ENCODE results near the gene C1QL2. TPM values are rescaled to one million over a fixed set of nuclear protein-coding genes. Genes with fewer than 3 reads are reported as not detected.

C1QL2 gene
- total and polyA plus RNA-seq, 5 donors from 2014 or later: not detected

DNA sequence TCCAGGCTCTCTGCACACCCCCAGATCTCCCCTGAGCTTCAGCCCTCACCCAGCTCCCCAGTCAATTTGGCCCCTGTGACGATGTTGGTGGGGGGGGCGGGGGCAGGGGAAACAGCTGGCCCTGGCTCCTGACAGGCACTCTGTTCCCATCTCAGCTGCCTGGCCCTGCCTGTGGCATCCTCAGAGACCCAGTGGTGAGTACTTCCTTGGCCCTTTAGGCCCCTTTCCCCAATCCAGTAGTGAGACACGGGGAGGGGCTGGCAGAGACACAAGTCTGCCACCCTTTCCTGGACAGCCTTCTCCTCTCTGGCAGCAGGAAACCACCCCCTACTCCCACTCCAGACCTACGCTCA is 19.3 kb upstream of the C1QL2 start:
- Histone ChIP-seq H3K27ac (ENCODE audit: insufficient read depth, low read length, poor library complexity, severe bottlenecking) (no peak overlapping the region), H3K4me3 (ENCODE audit: low read depth, low read length) (no peak overlapping the region), H3K36me3 (ENCODE audit: control insufficient read depth, insufficient read depth, low read length) (no peaks in the 10 kb centered on the region), H3K4me1 (ENCODE audit: control insufficient read depth, insufficient read depth, low read length, poor library complexity, severe bottlenecking) (no peaks in the 10 kb centered on the region), H3K9me3 (ENCODE audit: control insufficient read depth in 2 of 2, low read length in 2 of 2) (no peaks in the 10 kb centered on the region), H3K27me3 (ENCODE audit: control insufficient read depth, insufficient read depth, low read length) (no peaks in the 10 kb centered on the region)
- Mint-ChIP-seq H3K36me3 (no peaks in the 10 kb centered on the region), H3K4me1 (no peaks in the 10 kb centered on the region), H3K9me3 (peaks cover 0 to 2% (median 0%) of the 10 kb centered on the region in 7 donors), H3K27ac (peak overlapping the region in 1 of 3 donors; percentile 79), H3K4me3 (no peak overlapping the region), H3K27me3 (no peaks in the 10 kb centered on the region)
- ATAC-seq (ENCODE audit: low read depth in 2 of 2): no peak
- DNase-seq: no peak

DNA sequence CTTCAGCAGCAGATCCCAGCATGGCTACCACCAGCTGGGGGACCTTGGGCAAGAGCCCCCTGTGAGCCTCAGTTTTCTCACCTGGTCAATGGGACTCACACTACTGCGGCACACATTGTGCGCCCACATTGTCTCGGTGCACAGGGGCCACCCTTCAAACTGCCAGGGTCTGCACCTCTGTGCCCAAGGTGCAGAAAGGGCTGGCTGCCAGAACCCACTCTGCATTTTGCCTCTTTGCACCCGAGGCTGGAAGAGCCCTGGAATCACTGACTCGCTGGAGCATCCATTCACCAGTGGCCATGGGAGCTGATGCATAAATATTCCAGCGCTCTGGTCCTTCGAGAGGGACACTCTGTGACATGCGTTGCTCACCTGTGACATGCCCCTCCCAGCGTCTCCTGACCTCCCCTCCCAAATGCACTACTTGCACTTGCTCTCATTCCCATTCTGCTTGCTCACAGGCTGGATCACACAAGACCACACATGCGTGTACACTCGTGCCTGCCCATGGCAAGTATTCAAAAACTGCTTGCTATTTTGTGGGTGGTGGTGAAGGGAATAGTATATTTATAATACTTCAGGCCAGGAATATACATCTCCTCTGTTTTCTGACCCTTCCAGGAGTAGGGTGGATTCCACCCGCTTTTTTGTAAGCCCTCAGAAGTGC is 18.8 kb upstream of the C1QL2 start:
- Histone ChIP-seq H3K9me3 (ENCODE audit: control insufficient read depth in 2 of 2, low read length in 2 of 2) (no peaks in the 10 kb centered on the region), H3K36me3 (ENCODE audit: control insufficient read depth, insufficient read depth, low read length) (no peaks in the 10 kb centered on the region), H3K27ac (ENCODE audit: insufficient read depth, low read length, poor library complexity, severe bottlenecking) (no peak overlapping the region), H3K4me3 (ENCODE audit: low read depth, low read length) (no peak overlapping the region), H3K27me3 (ENCODE audit: control insufficient read depth, insufficient read depth, low read length) (no peaks in the 10 kb centered on the region), H3K4me1 (ENCODE audit: control insufficient read depth, insufficient read depth, low read length, poor library complexity, severe bottlenecking) (no peaks in the 10 kb centered on the region)
- ATAC-seq (ENCODE audit: low read depth in 2 of 2) (no peak), DNase-seq (no peak)
- no peaks in the 10 kb centered on the region for H3K27me3 Mint-ChIP-seq
- no peak overlapping the region for H3K4me3 Mint-ChIP-seq
- no peaks in the 10 kb centered on the region for H3K36me3 Mint-ChIP-seq
- H3K27ac Mint-ChIP-seq: peak overlapping the region in 1 of 3 donors; percentile 79
- peaks cover 0 to 2% (median 0%) of the 10 kb centered on the region in 7 donors for H3K9me3 Mint-ChIP-seq
- H3K4me1 Mint-ChIP-seq: no peaks in the 10 kb centered on the region

- H3K4me1 ChIP-seq (ENCODE audit: control insufficient read depth, insufficient read depth, low read length, poor library complexity, severe bottlenecking): no peaks in the 10 kb centered on the region
- H3K9me3 ChIP-seq (ENCODE audit: control insufficient read depth in 2 of 2, low read length in 2 of 2): no peaks in the 10 kb centered on the region
- DNase-seq: no peak
- no peaks in the 10 kb centered on the region for H3K36me3 ChIP-seq (ENCODE audit: control insufficient read depth, insufficient read depth, low read length)
- H3K4me3 Mint-ChIP-seq: no peak overlapping the region
- H3K36me3 Mint-ChIP-seq: no peaks in the 10 kb centered on the region
- no peak overlapping the region for H3K27ac Mint-ChIP-seq
- H3K4me3 ChIP-seq (ENCODE audit: low read depth, low read length): no peak overlapping the region
- H3K4me1 Mint-ChIP-seq: no peaks in the 10 kb centered on the region
- peaks cover 0 to 2% (median 0%) of the 10 kb centered on the region in 7 donors for H3K9me3 Mint-ChIP-seq
- H3K27me3 ChIP-seq (ENCODE audit: control insufficient read depth, insufficient read depth, low read length): no peaks in the 10 kb centered on the region
- no peaks in the 10 kb centered on the region for H3K27me3 Mint-ChIP-seq
- no peak for ATAC-seq (ENCODE audit: low read depth in 2 of 2)
- no peak overlapping the region for H3K27ac ChIP-seq (ENCODE audit: insufficient read depth, low read length, poor library complexity, severe bottlenecking)
Observed at GRCh38 chr2:119175517-119175916, 17.0 kb upstream of the C1QL2 start.

- H3K4me1 ChIP-seq (ENCODE audit: control insufficient read depth, insufficient read depth, low read length, poor library complexity, severe bottlenecking): no peaks in the 10 kb centered on the region
- ATAC-seq (ENCODE audit: low read depth in 2 of 2) (no peak), DNase-seq (no peak)
- H3K27ac ChIP-seq (ENCODE audit: insufficient read depth, low read length, poor library complexity, severe bottlenecking): no peak overlapping the region
- Mint-ChIP-seq H3K4me3 (no peak overlapping the region), H3K36me3 (no peaks in the 10 kb centered on the region), H3K27ac (no peak overlapping the region), H3K9me3 (peaks cover 0 to 2% (median 0%) of the 10 kb centered on the region in 7 donors), H3K27me3 (no peaks in the 10 kb centered on the region), H3K4me1 (no peaks in the 10 kb centered on the region)
- no peaks in the 10 kb centered on the region for H3K27me3 ChIP-seq (ENCODE audit: control insufficient read depth, insufficient read depth, low read length)
- no peaks in the 10 kb centered on the region for H3K36me3 ChIP-seq (ENCODE audit: control insufficient read depth, insufficient read depth, low read length)
- H3K4me3 ChIP-seq (ENCODE audit: low read depth, low read length): no peak overlapping the region
- H3K9me3 ChIP-seq (ENCODE audit: control insufficient read depth in 2 of 2, low read length in 2 of 2): no peaks in the 10 kb centered on the region
Observed at GRCh38 chr2:119174993-119175347, 16.4 kb upstream of the C1QL2 start.

- no peaks in the 10 kb centered on the region for H3K4me1 Mint-ChIP-seq
- H3K27me3 ChIP-seq (ENCODE audit: control insufficient read depth, insufficient read depth, low read length): no peaks in the 10 kb centered on the region
- ATAC-seq (ENCODE audit: low read depth in 2 of 2) (peak; percentile 43 to 50), DNase-seq (peak; percentile 18 to 43 (median 32))
- H3K9me3 ChIP-seq (ENCODE audit: control insufficient read depth in 2 of 2, low read length in 2 of 2): no peaks in the 10 kb centered on the region
- no peaks in the 10 kb centered on the region for H3K4me1 ChIP-seq (ENCODE audit: control insufficient read depth, insufficient read depth, low read length, poor library complexity, severe bottlenecking)
- H3K27me3 Mint-ChIP-seq: no peaks in the 10 kb centered on the region
- H3K4me3 ChIP-seq (ENCODE audit: low read depth, low read length): no peak overlapping the region
- H3K36me3 Mint-ChIP-seq: no peaks in the 10 kb centered on the region
- H3K27ac ChIP-seq (ENCODE audit: insufficient read depth, low read length, poor library complexity, severe bottlenecking): no peak overlapping the region
- no peak overlapping the region for H3K4me3 Mint-ChIP-seq
- no peaks in the 10 kb centered on the region for H3K36me3 ChIP-seq (ENCODE audit: control insufficient read depth, insufficient read depth, low read length)
- H3K9me3 Mint-ChIP-seq: peaks cover 0 to 2% (median 0%) of the 10 kb centered on the region in 7 donors
- peak overlapping the region in 1 of 3 donors; percentile 69 for H3K27ac Mint-ChIP-seq
Observed at GRCh38 chr2:119174216-119174992, 15.9 kb upstream of the C1QL2 start.

GRCh38 chr2:119173556-119174060 is 15.1 kb upstream of the C1QL2 start:
- peaks cover 0 to 2% (median 0%) of the 10 kb centered on the region in 7 donors for H3K9me3 Mint-ChIP-seq
- H3K27me3 ChIP-seq (ENCODE audit: control insufficient read depth, insufficient read depth, low read length): no peaks in the 10 kb centered on the region
- H3K27ac Mint-ChIP-seq: no peak overlapping the region
- DNase-seq (no peak), ATAC-seq (ENCODE audit: low read depth in 2 of 2) (no peak)
- no peaks in the 10 kb centered on the region for H3K9me3 ChIP-seq (ENCODE audit: control insufficient read depth in 2 of 2, low read length in 2 of 2)
- no peaks in the 10 kb centered on the region for H3K36me3 Mint-ChIP-seq
- H3K4me3 Mint-ChIP-seq: no peak overlapping the region
- H3K4me1 ChIP-seq (ENCODE audit: control insufficient read depth, insufficient read depth, low read length, poor library complexity, severe bottlenecking): no peaks in the 10 kb centered on the region
- no peak overlapping the region for H3K27ac ChIP-seq (ENCODE audit: insufficient read depth, low read length, poor library complexity, severe bottlenecking)
- H3K4me3 ChIP-seq (ENCODE audit: low read depth, low read length): no peak overlapping the region
- no peaks in the 10 kb centered on the region for H3K4me1 Mint-ChIP-seq
- H3K27me3 Mint-ChIP-seq: no peaks in the 10 kb centered on the region
- H3K36me3 ChIP-seq (ENCODE audit: control insufficient read depth, insufficient read depth, low read length): no peaks in the 10 kb centered on the region

GRCh38 chr2:119170504-119170903 is 12.0 kb upstream of the C1QL2 start:
- ATAC-seq (ENCODE audit: low read depth in 2 of 2): no peak
- Mint-ChIP-seq H3K27ac (no peak overlapping the region), H3K4me1 (no peaks in the 10 kb centered on the region), H3K36me3 (no peaks in the 10 kb centered on the region), H3K27me3 (peaks cover 6% of the 10 kb centered on the region), H3K9me3 (no peaks in the 10 kb centered on the region), H3K4me3 (no peak overlapping the region)
- H3K9me3 ChIP-seq (ENCODE audit: control insufficient read depth in 2 of 2, low read length in 2 of 2): no peaks in the 10 kb centered on the region
- no peak for DNase-seq
- H3K4me3 ChIP-seq (ENCODE audit: low read depth, low read length): no peak overlapping the region
- H3K27me3 ChIP-seq (ENCODE audit: control insufficient read depth, insufficient read depth, low read length): peaks cover 2% of the 10 kb centered on the region
- H3K4me1 ChIP-seq (ENCODE audit: control insufficient read depth, insufficient read depth, low read length, poor library complexity, severe bottlenecking): no peaks in the 10 kb centered on the region
- no peak overlapping the region for H3K27ac ChIP-seq (ENCODE audit: insufficient read depth, low read length, poor library complexity, severe bottlenecking)
- no peaks in the 10 kb centered on the region for H3K36me3 ChIP-seq (ENCODE audit: control insufficient read depth, insufficient read depth, low read length)
